ENCODE measurements around the gene RSPO3.

- TF ChIP-seq NFRKB (IDR thresholded peaks at IDR 0.05) (no peak), ELF4 (IDR thresholded peaks at IDR 0.05) (no peak), FOXK2 (IDR thresholded peaks at IDR 0.05) (no peak), FOXM1 (IDR thresholded peaks at IDR 0.05; ENCODE audit: borderline replicate concordance) (no peak), ZNF384 (IDR thresholded peaks at IDR 0.05) (no peak), SP1 (IDR thresholded peaks at IDR 0.05) (no peak), TARDBP (IDR thresholded peaks at IDR 0.05) (no peak), ARNT (IDR thresholded peaks at IDR 0.05) (no peak), BHLHE40 (IDR thresholded peaks at IDR 0.05; ENCODE audit: borderline replicate concordance) (no peak), FOXA1 (IDR thresholded peaks at IDR 0.05) (no peak)
Measured at GRCh38 chr6:127212376-127212775, 93.9 kb downstream of the RSPO3 start.

Data from HEK293T (cell line).